Mesothelial cell of epicardium (in vitro differentiated cells): ENCODE results near the gene SOX30. TPM values are rescaled to one million over a fixed set of nuclear protein-coding genes. Genes with fewer than 3 reads are reported as not detected.

ENCODE experiments used
- DNase-seq, 2 experiments: peaks; one replicate each; pipeline ENCODE4 v3.0.0; 2021; ENCODE audit warnings: low spot score in 2 of 2; ENCODE audit not compliant: unreplicated experiment in 2 of 2
- H3K27ac Mint-ChIP-seq: 2 replicates; pipeline ENCODE4 v1.8.0; 2021; ENCODE audit warnings: mixed read lengths
- H3K27me3 Mint-ChIP-seq: 2 replicates; pipeline ENCODE4 v1.8.0; 2021; ENCODE audit warnings: low read depth, mixed read lengths
- H3K36me3 Mint-ChIP-seq: 2 replicates; pipeline ENCODE4 v1.8.0; 2021; ENCODE audit warnings: mixed read lengths
- H3K4me1 Mint-ChIP-seq: 2 replicates; pipeline ENCODE4 v1.8.0; 2021; ENCODE audit warnings: mixed read lengths
- H3K4me3 Mint-ChIP-seq: 2 replicates; pipeline ENCODE4 v1.8.0; 2021; ENCODE audit warnings: mild to moderate bottlenecking, moderate library complexity, mixed read lengths
- H3K9me3 Mint-ChIP-seq: 2 replicates; pipeline ENCODE4 v1.8.0; 2021; ENCODE audit warnings: mixed read lengths
- CTCF ChIP-seq: fragments of 200-600 bp; sonication (generic); IDR thresholded peaks from one replicate; pipeline ENCODE4 v1.5.0; 2021; ENCODE audit warnings: antibody characterized with exemption; ENCODE audit not compliant: unreplicated experiment
- total RNA-seq: library from RNA; stranded (reverse); gene quantifications from 3 replicates; pipeline ENCODE4 v1.2.1, GENCODE V29; 2021

The SOX30 gene
- total RNA-seq, 1 donor from 2014 or later = not detected

DNA sequence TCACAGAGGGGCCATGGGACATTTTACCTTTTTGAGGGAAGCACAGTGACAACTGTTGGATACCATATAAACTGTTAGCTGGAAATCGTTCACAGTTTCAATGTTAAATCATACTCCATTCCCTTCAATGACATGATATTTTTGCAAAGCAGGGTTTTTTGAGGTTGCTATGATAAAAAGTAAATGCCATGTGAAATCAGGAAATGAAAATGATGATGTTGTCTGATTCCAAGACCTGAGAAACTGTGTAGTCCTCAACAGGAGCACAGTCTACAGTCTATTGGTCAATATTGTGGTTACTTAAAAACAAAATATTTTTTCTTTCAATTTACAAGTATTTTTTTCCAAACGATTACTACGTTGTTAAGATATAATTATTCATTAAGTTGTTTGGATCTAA lies 52.7 kb downstream of the SOX30 start:
- H3K27ac Mint-ChIP-seq = no peak overlapping the region
- H3K4me1 Mint-ChIP-seq = no peaks in the 10 kb centered on the region
- H3K27me3 Mint-ChIP-seq = no peaks in the 10 kb centered on the region
- peaks cover 13% of the 10 kb centered on the region for H3K9me3 Mint-ChIP-seq
- no peak for TF ChIP-seq CTCF
- DNase-seq = no peak
- H3K4me3 Mint-ChIP-seq = no peak overlapping the region
- H3K36me3 Mint-ChIP-seq = no peaks in the 10 kb centered on the region

DNA sequence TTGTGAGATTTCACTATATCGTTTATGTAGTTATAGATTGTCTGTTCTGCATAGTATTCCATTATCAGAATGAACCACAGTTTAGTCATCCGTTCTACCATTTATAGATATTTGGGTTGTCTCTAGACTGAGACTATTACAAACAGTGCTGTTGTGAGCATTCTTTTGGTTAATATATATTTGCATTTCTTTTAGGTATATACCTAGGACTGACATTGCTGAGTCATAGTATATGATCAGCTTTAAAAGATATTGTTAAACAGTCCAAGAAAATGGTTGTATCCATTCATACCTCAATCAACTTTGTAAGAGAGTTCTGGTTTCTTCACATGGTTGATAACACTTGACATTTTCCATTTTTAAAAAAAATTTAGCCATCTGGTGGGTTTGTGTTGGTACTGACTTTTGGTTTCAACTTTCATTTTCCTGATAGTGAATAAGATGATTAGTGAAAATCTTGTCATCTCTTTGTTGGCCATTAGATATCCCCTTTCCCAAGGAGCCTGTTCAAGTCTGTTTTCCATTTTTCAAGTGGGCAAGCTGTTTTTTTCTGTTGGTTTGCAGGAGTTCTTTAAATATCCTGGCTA lies 53.8 kb downstream of the SOX30 start:
- Mint-ChIP-seq H3K4me3 (no peak overlapping the region), H3K4me1 (peaks cover 4% of the 10 kb centered on the region), H3K36me3 (no peaks in the 10 kb centered on the region), H3K27ac (no peak overlapping the region), H3K27me3 (no peaks in the 10 kb centered on the region), H3K9me3 (peaks cover 13% of the 10 kb centered on the region)
- TF ChIP-seq CTCF = no peak
- no peak for DNase-seq

- no peak for TF ChIP-seq CTCF
- Mint-ChIP-seq H3K4me3 (no peak overlapping the region), H3K36me3 (no peaks in the 10 kb centered on the region), H3K27ac (no peak overlapping the region), H3K4me1 (peaks cover 10% of the 10 kb centered on the region), H3K9me3 (peaks cover 13% of the 10 kb centered on the region), H3K27me3 (no peaks in the 10 kb centered on the region)
- no peak for DNase-seq
These were observed 55.0 kb downstream of the SOX30 start for GRCh38 chr5:157597277-157597676.

DNA sequence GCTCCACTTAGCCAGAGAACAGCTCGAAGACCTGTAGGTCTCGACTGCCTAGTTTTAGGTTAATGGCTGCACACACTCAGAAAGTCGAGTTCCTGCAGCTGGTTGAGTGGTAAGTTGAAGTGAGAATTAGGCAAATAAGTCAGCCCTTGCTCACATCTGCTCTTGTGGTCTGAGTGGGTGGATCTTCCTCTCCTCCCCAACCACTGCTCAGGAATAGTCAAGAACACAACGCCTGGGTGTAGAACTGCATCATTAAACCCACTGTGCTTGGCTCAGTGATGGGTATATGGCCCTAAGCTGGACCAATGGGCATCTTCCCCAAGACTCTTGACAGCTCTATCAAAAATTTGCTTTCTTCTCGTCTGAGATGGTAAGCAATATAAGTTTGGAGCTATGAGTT lies 55.8 kb downstream of the SOX30 start:
- DNase-seq = no peak
- Mint-ChIP-seq H3K4me1 (peaks cover 10% of the 10 kb centered on the region), H3K27ac (no peak overlapping the region), H3K4me3 (no peak overlapping the region), H3K9me3 (peaks cover 20% of the 10 kb centered on the region), H3K27me3 (no peaks in the 10 kb centered on the region), H3K36me3 (peaks cover 5% of the 10 kb centered on the region)
- TF ChIP-seq CTCF = no peak

GRCh38 chr5:157594675-157595459 lies 57.4 kb downstream of the SOX30 start:
- no peak for TF ChIP-seq CTCF
- Mint-ChIP-seq H3K9me3 (peaks cover 20% of the 10 kb centered on the region), H3K4me1 (peaks cover 10% of the 10 kb centered on the region), H3K27me3 (no peaks in the 10 kb centered on the region), H3K27ac (no peak overlapping the region), H3K4me3 (no peak overlapping the region), H3K36me3 (peaks cover 5% of the 10 kb centered on the region)
- DNase-seq = no peak
